Kidney epithelial cell (primary cell): Measurements from ENCODE around the gene NPAS1. TPM values are rescaled to one million over a fixed set of nuclear protein-coding genes. Genes with fewer than 3 reads are reported as not detected.

Source experiments
- DNase-seq: peaks from one replicate; pipeline ENCODE4 v3.0.0-alpha.2; 2010; ENCODE audit warnings: low read depth
- H3K27me3 ChIP-seq: 2 replicates; pipeline ENCODE4 v1.6.0; 2011; ENCODE audit warnings: low read length; ENCODE audit not compliant: control insufficient read depth, insufficient read depth
- H3K36me3 ChIP-seq: 2 replicates; pipeline ENCODE4 v1.5.1; 2011; ENCODE audit warnings: low read length; ENCODE audit not compliant: control insufficient read depth, insufficient read depth
- H3K4me3 ChIP-seq: 2 replicates; pipeline ENCODE4 v1.5.1; 2011; ENCODE audit warnings: low read depth, mild to moderate bottlenecking, control low read depth, low read length
- CTCF ChIP-seq: IDR thresholded peaks from 2 replicates; pipeline ENCODE4 v1.5.1; 2011; ENCODE audit warnings: mild to moderate bottlenecking, moderate library complexity, low read length, control low read depth, inconsistent platforms; ENCODE audit not compliant: insufficient read depth, poor library complexity, severe bottlenecking
- total RNA-seq: library from RNA; depleted of rRNA; stranded (reverse); fragments of >200 nt; gene quantifications from 2 replicates; pipeline ENCODE4 v1.2.3, GENCODE V29; 2015

The NPAS1 gene
- total RNA-seq, 1 donor from 2014 or later, result 1.6 TPM

- H3K27me3 ChIP-seq, result peaks cover 2% of the 10 kb centered on the region
- TF ChIP-seq CTCF, result no peak
- DNase-seq, result no peak
- H3K36me3 ChIP-seq, result no peaks in the 10 kb centered on the region
- H3K4me3 ChIP-seq, result no peak overlapping the region
These were observed 36.8 kb downstream of the NPAS1 start for GRCh38 chr19:47056411-47056810.

DNA sequence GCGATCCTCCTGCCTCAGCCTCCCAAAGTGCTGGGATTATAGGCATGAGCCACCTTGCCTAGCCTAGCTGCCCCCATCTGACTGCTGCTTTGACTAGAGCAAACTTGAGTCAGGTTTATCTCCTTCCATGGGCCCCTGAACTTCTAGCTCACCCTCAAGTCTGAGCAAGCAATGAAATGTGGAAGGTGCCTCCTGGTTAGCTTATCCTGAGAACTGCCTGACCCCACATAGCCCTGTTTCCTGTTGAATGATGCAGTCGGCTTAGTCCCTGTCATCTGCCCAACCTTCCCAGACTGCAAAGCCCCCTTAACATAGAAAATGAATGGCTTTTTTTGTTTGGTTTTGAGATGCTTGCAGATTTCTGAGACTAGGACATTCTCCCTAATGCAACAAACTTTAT is 37.7 kb downstream of the NPAS1 start:
- H3K27me3 ChIP-seq, result peaks cover 2% of the 10 kb centered on the region
- H3K4me3 ChIP-seq, result no peak overlapping the region
- TF ChIP-seq CTCF, result no peak
- no peaks in the 10 kb centered on the region for H3K36me3 ChIP-seq
- no peak for DNase-seq

- DNase-seq, result no peak
- Histone ChIP-seq H3K4me3 (no peak overlapping the region), H3K27me3 (peaks cover 2% of the 10 kb centered on the region), H3K36me3 (no peaks in the 10 kb centered on the region)
- no peak for TF ChIP-seq CTCF
These were observed 39.0 kb downstream of the NPAS1 start for GRCh38 chr19:47058621-47059022.

DNA sequence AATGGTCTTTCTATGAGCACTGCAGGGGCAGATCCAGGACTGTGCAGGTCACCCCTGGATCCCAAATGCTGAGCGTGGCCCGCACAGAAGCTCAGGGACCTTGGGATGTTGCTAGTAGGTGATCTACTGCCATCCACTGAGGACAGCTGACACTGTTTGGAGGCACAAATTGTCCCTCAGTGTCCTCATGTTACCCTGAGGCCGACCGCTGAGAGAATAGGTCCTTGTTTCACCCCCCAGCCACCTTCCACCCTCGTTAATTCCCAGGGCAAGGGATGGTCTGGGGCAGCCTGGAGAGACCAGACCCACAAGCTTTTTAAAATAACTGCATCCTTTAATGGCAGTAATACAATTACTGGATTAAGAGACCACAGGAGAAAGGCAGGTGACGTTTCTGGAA is 44.2 kb downstream of the NPAS1 start:
- Histone ChIP-seq H3K36me3 (no peaks in the 10 kb centered on the region), H3K4me3 (no peak overlapping the region), H3K27me3 (no peaks in the 10 kb centered on the region)
- no peak for DNase-seq
- TF ChIP-seq CTCF, result no peak

GRCh38 chr19:47065242-47065641 is 45.6 kb downstream of the NPAS1 start:
- Histone ChIP-seq H3K36me3 (no peaks in the 10 kb centered on the region), H3K27me3 (no peaks in the 10 kb centered on the region), H3K4me3 (no peak overlapping the region)
- no peak for DNase-seq
- no peak for TF ChIP-seq CTCF

DNA sequence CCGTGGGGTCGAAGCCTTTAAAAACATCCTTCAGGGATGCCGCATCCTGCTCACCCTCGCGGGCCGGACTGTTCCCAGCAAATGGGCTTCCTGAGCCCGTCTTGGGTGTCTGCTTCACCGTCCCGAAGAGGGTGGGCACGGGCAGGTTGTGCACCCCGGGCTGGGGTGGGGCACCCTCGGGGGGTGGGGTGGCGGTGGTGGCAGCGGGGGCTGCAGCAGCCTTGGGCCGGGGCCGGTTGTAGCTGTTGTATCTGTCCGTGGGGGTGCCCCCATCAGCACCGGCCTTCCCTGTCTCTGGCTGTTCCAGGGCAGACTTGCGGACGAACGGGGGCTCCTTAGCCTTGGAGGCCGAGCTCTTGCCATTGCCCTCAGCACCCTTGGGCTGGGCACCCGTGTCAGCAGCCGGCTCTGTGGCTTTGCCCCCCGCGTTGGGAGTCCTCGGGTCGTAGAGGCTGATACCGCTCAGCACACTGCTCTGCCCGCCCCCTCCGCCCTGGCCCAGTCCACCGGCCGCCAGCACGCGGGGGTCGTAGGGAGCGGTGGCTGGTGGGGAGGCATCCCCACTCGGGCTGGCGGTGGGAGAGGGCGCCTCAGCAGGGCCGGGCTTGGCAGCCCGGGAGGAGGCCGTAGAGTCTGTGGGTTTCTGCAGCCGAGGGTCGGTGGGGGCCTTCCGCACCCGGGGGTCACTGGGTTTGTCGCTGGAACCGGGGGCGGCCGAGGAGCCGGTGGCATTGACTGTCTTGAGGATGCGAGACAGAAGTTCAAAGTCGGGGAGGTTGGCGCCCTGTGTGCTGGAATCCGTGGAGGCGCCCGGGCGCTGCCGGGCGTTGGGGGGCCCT is 47.0 kb downstream of the NPAS1 start:
- no peak for TF ChIP-seq CTCF
- no peak for DNase-seq
- H3K4me3 ChIP-seq, result no peak overlapping the region
- H3K27me3 ChIP-seq, result no peaks in the 10 kb centered on the region
- H3K36me3 ChIP-seq, result no peaks in the 10 kb centered on the region
